ENCODE data around the gene DLX5. TPM values are rescaled to one million over a fixed set of nuclear protein-coding genes. Genes with fewer than 3 reads are reported as not detected.

Gene DLX5
- total RNA-seq, 4 donors from 2014 or later: 0.66 TPM; not detected in 3

DNA sequence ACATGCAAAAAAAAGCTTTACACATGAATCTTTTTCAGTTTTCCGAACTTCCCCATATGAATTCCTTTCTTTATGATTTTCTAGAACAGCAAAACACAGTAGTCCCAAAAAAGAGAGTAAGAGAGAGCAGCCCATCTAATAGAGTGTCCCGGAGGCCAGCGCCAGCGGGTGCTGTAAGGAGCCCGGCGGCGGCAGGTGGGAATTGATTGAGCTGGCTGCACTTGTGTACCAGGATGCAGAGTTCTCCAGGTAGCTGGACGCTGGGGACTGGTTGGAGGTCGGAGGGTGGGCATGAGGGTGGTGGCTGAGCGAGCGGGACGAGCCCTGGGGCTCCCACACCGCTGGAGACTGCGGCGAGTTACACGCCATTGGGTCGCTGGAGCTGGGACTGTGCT lies 4.0 kb downstream of the DLX5 start:
- TF ChIP-seq CTCF (IDR thresholded peaks at IDR 0.05; ENCODE audit: low read depth): no peak

DNA sequence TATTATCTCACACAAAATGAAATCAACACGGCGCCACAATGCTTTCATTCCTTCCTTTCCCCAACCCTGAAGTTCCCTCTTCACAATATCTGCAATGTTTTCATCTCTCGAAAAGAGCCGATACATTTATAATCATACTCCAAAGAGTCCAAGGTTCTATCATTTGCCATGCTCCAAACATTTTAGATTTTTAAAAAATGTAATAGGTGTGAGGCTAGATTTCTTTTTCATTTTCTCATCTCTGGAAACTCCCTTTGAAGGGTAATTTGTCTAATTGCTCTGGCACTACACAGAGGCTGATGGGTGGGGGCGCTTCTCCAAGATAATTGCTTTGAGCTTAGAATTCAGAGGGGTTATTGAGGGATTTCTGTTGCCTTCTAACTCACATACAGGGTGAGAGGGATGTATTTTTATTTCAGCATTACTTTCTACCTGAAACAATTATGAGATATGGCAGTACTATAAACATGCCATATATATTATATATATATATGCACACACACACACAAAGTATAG lies 4.9 kb downstream of the DLX5 start:
- TF ChIP-seq CTCF (IDR thresholded peaks at IDR 0.05; ENCODE audit: low read depth): no peak

GRCh38 chr7:97018791-97019531 lies 5.7 kb downstream of the DLX5 start:
- TF ChIP-seq CTCF (IDR thresholded peaks at IDR 0.05; ENCODE audit: low read depth): no peak

DNA sequence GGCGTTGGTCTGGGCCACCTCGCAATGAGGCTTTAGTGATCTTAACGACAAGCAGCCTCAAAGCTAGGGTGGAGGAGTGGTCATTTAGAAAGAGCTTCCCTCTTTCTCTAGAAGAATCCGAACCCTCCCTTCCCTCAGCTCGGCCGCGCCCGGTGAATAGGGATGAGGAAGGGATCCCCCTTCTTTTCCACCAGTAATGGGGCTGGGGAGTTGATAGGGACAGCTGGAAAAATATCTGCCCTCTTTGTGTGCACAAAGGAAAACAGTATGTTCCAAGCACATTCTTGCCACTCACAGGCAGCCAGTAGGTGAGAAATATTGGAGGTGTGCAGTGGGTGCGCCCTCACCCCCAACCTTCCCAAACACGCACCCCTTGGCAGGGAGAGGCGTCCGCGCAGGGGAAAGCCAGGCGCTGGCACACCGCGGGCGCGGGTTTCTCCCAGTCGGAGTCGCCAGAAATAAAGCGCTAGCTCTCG lies 6.5 kb downstream of the DLX5 start:
- no peak for TF ChIP-seq CTCF (IDR thresholded peaks at IDR 0.05; ENCODE audit: low read depth)

DNA sequence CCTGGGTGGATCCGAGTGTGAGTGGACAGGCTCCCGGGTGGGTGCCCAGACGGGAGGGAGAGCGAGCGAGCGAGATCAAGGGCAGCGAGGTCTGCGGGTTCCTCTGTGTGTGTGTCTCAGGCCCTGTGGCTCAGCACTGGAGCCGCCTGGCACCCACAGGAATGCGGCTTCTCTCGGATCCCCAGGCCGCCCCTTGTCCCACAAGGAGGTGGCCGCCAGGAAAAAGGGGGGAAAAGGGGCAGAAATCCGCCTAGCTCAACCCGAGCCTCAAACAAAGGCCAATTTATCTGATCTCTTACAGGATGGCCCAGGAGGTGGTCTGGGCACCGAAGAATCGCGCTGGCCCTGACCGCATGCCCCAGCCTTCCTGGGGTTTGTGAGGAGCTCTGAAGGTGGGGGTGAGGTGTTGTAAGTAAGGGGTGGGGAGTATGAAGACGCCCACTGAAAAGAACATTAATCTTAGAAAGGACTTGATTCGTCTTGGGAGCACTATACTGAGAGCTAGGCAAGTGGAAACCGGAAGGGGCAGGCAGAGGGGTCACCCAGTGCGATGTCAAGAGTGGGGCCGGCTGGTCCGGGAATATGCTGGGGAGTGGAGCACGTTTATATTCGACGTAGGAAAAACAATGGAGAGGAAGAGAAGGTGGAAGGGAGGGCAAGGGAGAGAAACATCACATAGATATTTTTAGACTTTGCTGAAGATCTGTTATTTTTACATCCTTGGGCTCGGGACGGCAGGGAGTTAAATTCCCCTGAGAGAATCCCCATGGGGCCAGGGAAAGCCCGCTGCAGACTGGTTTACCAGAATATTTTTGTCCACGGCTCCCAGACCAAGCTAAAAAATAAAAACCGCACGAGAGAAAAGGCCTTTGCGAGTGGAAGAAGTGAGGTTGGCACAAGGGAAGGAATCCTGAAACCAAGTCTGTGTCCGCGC lies 7.2 kb downstream of the DLX5 start:
- no peak for TF ChIP-seq CTCF (IDR thresholded peaks at IDR 0.05; ENCODE audit: low read depth)

- TF ChIP-seq CTCF (IDR thresholded peaks at IDR 0.05; ENCODE audit: low read depth): no peak
These were observed 8.0 kb downstream of the DLX5 start for GRCh38 chr7:97016381-97017191.

All from subcutaneous adipose tissue (tissue), 4 donors.